Measurements from ENCODE around the gene RICTOR. TPM values are rescaled to one million over a fixed set of nuclear protein-coding genes. Genes with fewer than 3 reads are reported as not detected.

RICTOR gene
- total and polyA plus RNA-seq, 2 donors (not counting 3 experiments of a cell fraction or from before 2014, with no cell fraction given), result 9.2 to 38.0 TPM

GRCh38 chr5:38936269-38936668, 137.9 kb downstream of the RICTOR start:
- dilution Hi-C loops (cut with MboI; ENCODE audit: extremely low pct_ligation_motif_present, low sequenced_read_pairs), result no loop called here
- Histone ChIP-seq H3K9me3 (replicated peaks; ENCODE audit: control insufficient read depth, insufficient read depth, low read length) (no peaks in the 10 kb centered on the region), H3K4me2 (ENCODE audit: insufficient read depth, low read length) (no peak overlapping the region), H3K27ac (ENCODE audit: insufficient read depth, low read depth, low read length) (no peak overlapping the region), H3K79me2 (ENCODE audit: control insufficient read depth, insufficient read depth, low read length) (no peaks in the 10 kb centered on the region), H3K36me3 (ENCODE audit: control insufficient read depth in 2 of 2, extremely low read depth in 1 of 2, insufficient read depth in 2 of 2, low read length in 2 of 2) (no peaks in the 10 kb centered on the region), H2AFZ (ENCODE audit: low read depth, low read length) (no peak overlapping the region), H3K9ac (replicated peaks; ENCODE audit: extremely low read depth, insufficient read depth, low read length) (no peak overlapping the region), H3K4me1 (ENCODE audit: control insufficient read depth, extremely low read depth, insufficient read depth, low read length) (no peaks in the 10 kb centered on the region), H3K4me3 (replicated peaks in 1 of 3; ENCODE audit: insufficient read depth in 1 of 3, low read depth in 1 of 3, low read length in 3 of 3) (no peak overlapping the region), H3K27me3 (ENCODE audit: control insufficient read depth in 2 of 2, insufficient read depth in 2 of 2, low read length in 2 of 2) (no peaks in the 10 kb centered on the region), H3K9me1 (replicated peaks; ENCODE audit: control insufficient read depth, extremely low read depth, insufficient read depth, low read length) (no peaks in the 10 kb centered on the region), H4K20me1 (replicated peaks; ENCODE audit: control insufficient read depth, extremely low read depth, insufficient read depth, low read length) (no peaks in the 10 kb centered on the region)
- ChIA-PET CTCF (no interaction called here), POLR2A (no interaction called here)
- no peak for DNase-seq (ENCODE audit: low read depth, low spot score)
- no peak for FAIRE-seq
- BruUV-seq (replicated peaks), result no TSS peak
- intact Hi-C loops (cut with micrococcal nuclease), result no loop called here
- TF ChIP-seq GATA2 (IDR thresholded peaks at IDR 0.05; ENCODE audit: insufficient read depth, insufficient read length, low read depth, low read length) (no peak), FOS (IDR thresholded peaks at IDR 0.05; ENCODE audit: borderline replicate concordance, insufficient read depth, low read length) (no peak), POLR2A (IDR thresholded peaks at IDR 0.05; ENCODE audit: low read depth, low read length) (no peak), CTCF (IDR thresholded peaks at IDR 0.05; ENCODE audit: extremely low read depth in 1 of 2, insufficient read depth in 1 of 2, low read depth in 1 of 2, low read length in 2 of 2) (no peak), JUN (IDR thresholded peaks at IDR 0.05; ENCODE audit: borderline replicate concordance, insufficient read depth, insufficient read length, low read depth) (no peak), MYC (IDR thresholded peaks at IDR 0.05; ENCODE audit: low read depth, low read length) (no peak), POLR2AphosphoS5 (IDR thresholded peaks at IDR 0.05; ENCODE audit: insufficient read depth, low read depth, low read length) (no peak), EZH2 (IDR thresholded peaks at IDR 0.05; ENCODE audit: borderline replicate concordance, low read depth, low read length, severe bottlenecking) (no peak)
